GM12872 (cell line): ENCODE results near the gene LLGL1.

Experiments
- CTCF ChIP-seq: IDR thresholded peaks from 3 replicates; pipeline ENCODE4 v1.5.1; 2011; ENCODE audit warnings: low read depth, mild to moderate bottlenecking, low read length, moderate library complexity; ENCODE audit not compliant: insufficient read depth

Gene LLGL1

GRCh38 chr17:18206962-18207361 is 18.5 kb upstream of the LLGL1 start:
- no peak for TF ChIP-seq CTCF

- no peak for TF ChIP-seq CTCF
Observed at GRCh38 chr17:18208092-18208491, 17.3 kb upstream of the LLGL1 start.

- no peak for TF ChIP-seq CTCF
Observed at GRCh38 chr17:18213666-18214270, 11.7 kb upstream of the LLGL1 start.

- TF ChIP-seq CTCF = peak; percentile 99
Observed at GRCh38 chr17:18217412-18218015, 7.9 kb upstream of the LLGL1 start.

GRCh38 chr17:18218756-18219415 is 6.5 kb upstream of the LLGL1 start:
- TF ChIP-seq CTCF = no peak

GRCh38 chr17:18224053-18224386 is 1.4 kb upstream of the LLGL1 start:
- no peak for TF ChIP-seq CTCF

GRCh38 chr17:18224387-18225120 is 881 bp upstream of the LLGL1 start:
- no peak for TF ChIP-seq CTCF
